ENCODE results near the gene NFATC1.

Gene NFATC1

DNA sequence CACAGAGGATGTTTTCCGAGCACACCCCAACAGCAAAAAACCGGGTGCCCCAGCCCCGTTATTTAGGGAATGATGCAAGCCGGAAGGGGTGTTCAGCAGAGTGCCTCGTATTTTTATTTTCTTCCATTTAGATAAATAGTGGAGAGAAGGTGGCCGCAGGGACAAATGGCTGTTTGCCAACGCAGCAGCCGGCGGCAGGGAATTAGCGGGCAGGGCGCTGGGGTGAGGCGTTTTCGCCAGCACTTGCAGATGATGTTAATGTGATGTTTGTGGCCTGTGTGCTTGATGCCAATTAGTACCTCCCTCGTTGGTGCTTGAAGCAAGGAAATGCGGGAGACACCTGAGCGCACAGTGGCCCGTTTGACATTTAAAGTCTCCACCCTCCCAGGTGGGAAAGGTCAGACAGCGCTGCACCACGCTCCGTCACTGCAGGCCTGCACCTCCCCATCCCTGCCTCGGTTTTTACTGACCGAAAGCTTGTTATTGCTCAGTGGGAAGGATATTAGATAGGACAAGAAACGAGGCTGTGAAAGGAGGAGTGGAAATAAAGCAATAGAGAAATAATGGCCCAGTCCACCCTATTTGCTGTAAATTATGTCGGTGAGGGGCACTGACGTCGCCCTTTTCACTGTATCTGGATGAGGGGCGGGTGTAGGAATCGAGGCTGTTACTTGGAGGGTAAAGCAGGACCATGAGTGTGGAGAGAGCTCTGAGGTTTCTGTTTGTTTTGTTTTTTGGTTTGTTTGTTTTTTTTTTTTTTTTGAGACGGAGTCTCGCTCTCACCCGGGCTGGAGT is 39.1 kb downstream of the NFATC1 start:
- TF ChIP-seq, protein P1, sequence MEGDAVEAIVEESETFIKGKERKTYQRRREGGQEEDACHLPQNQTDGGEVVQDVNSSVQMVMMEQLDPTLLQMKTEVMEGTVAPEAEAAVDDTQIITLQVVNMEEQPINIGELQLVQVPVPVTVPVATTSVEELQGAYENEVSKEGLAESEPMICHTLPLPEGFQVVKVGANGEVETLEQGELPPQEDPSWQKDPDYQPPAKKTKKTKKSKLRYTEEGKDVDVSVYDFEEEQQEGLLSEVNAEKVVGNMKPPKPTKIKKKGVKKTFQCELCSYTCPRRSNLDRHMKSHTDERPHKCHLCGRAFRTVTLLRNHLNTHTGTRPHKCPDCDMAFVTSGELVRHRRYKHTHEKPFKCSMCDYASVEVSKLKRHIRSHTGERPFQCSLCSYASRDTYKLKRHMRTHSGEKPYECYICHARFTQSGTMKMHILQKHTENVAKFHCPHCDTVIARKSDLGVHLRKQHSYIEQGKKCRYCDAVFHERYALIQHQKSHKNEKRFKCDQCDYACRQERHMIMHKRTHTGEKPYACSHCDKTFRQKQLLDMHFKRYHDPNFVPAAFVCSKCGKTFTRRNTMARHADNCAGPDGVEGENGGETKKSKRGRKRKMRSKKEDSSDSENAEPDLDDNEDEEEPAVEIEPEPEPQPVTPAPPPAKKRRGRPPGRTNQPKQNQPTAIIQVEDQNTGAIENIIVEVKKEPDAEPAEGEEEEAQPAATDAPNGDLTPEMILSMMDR (IDR thresholded peaks at IDR 0.05): no peak
- Histone ChIP-seq H3K4me1 (ENCODE audit: control insufficient read depth in 1 of 2, insufficient read depth in 1 of 2, low read depth in 1 of 2, low read length in 1 of 2) (no peaks in the 10 kb centered on the region), H3K4me3 (ENCODE audit: low read depth in 1 of 2, low read length in 1 of 2) (no peak overlapping the region), H3K9me3 (no peaks in the 10 kb centered on the region), H3K27ac (no peak overlapping the region), H3K27me3 (no peaks in the 10 kb centered on the region), H3K36me3 (peaks cover 7% of the 10 kb centered on the region)

DNA sequence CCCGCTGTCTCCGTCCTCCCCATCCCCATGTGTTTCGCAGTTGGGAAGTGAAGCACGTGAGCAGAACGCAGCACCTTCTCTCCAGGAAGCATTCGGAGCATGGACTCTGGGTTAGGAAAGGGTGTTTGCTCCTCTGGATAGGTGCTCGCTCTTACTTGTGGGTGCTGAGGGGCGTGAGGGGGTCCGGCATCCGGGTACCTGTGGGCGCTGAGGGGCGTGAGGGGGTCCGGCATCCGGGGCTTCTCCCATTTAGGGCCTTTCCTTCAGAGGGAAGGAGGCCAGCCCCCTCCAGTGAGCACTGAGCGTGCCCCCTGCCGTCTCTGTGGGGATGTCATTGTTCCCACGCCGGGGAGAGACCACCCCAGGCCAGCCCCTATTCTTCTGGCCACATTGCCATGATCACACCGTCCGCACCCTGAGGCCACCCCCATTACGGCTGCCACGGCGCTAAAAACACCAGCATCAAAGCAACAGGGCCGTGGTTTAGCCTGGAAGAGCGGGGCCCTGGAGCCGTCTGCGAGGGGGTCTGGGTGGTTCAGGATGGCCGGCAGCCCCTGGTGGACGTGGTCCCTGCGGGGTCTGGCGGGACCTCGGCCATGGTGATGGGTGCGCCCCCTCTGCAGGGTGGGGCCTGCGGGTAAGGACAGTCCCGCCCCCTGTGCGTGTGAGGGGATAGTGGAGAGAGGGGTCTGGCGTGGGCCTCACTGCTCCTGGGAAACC is 41.0 kb downstream of the NFATC1 start:
- H3K27me3 ChIP-seq: no peaks in the 10 kb centered on the region
- peaks cover 7% of the 10 kb centered on the region for H3K36me3 ChIP-seq
- TF ChIP-seq, protein P1 (IDR thresholded peaks at IDR 0.05): no peak
- H3K27ac ChIP-seq: no peak overlapping the region
- no peak overlapping the region for H3K4me3 ChIP-seq (ENCODE audit: low read depth in 1 of 2, low read length in 1 of 2)
- no peaks in the 10 kb centered on the region for H3K9me3 ChIP-seq
- no peaks in the 10 kb centered on the region for H3K4me1 ChIP-seq (ENCODE audit: control insufficient read depth in 1 of 2, insufficient read depth in 1 of 2, low read depth in 1 of 2, low read length in 1 of 2)

DNA sequence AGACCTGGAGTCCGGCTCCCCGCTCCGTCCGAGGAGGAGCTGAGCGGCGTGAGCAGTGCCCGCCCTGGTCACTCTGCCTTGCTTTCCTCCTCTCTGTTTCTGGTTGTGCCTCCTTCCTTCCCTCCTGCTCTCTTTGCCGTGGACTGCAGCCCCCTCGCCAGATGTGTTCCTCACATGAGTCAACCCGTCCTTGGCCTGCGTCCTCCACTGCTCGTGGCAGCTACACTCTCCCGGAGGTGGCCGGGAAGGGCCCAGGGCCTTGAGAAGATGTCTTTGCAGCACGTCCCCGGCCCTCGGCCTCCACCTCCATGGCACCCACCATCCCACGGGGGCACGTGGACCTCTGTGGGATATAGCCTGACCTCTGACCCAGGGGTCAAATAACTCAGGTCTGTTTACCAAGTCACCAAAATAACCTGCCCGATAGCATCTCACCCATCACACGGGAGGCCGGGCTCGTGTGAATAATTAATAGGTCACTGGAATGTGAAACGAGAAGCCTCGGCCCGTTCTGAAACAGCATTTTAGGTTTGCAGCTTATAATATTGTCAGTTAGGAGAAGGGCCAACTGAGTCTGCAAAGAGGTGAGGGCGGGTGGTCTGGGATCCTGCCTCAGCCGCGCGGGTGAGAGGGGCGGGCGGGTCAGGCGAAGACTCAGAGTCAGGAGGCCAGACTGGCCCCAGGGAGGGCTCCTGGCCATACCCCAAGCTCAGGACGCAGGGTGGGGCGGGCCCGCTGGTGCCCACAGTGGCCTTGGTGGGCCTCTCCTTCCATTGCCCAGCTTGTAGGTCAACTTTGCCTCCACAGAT is 42.6 kb downstream of the NFATC1 start:
- H3K9me3 ChIP-seq: no peaks in the 10 kb centered on the region
- peaks cover 7% of the 10 kb centered on the region for H3K36me3 ChIP-seq
- H3K4me3 ChIP-seq (ENCODE audit: low read depth in 1 of 2, low read length in 1 of 2): no peak overlapping the region
- TF ChIP-seq, protein P1 (IDR thresholded peaks at IDR 0.05): no peak
- no peaks in the 10 kb centered on the region for H3K4me1 ChIP-seq (ENCODE audit: control insufficient read depth in 1 of 2, insufficient read depth in 1 of 2, low read depth in 1 of 2, low read length in 1 of 2)
- H3K27me3 ChIP-seq: no peaks in the 10 kb centered on the region
- H3K27ac ChIP-seq: no peak overlapping the region

DNA sequence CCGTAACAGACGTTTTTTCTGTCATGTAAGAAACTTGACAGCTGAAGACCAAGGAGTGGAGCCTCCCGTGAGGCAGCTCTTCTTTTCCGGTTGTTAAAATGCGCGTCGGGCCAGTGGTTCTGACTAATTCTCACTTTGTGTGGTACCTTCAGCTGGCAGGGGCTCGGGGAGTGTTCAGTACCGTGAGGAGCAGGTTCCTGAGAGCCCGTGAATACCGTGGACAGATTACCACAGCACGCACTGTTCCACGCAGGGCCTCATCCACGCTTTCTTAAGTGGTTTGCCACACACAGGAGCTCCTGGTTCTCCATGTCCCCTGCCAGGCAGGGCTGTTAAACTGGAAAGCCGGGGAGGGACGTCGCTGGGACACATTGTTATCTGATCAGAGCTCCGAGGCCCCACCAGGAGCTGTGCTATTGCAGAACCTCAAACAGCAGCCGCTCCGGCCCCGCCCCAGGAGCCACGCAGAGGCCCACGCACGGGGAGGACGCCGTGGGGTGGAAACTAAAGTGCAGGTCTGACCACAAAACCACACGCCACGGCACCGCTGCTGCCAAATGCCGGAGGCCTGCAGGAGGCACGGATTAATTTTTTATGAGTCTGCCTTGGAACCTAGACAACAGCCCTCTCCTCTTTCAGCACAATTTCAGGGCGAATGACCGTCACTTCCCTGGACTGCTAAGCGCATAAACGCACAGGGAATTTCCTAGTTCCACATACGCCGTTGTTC is 43.3 kb downstream of the NFATC1 start:
- no peaks in the 10 kb centered on the region for H3K27me3 ChIP-seq
- no peak overlapping the region for H3K27ac ChIP-seq
- no peaks in the 10 kb centered on the region for H3K4me1 ChIP-seq (ENCODE audit: control insufficient read depth in 1 of 2, insufficient read depth in 1 of 2, low read depth in 1 of 2, low read length in 1 of 2)
- H3K4me3 ChIP-seq (ENCODE audit: low read depth in 1 of 2, low read length in 1 of 2): no peak overlapping the region
- H3K9me3 ChIP-seq: no peaks in the 10 kb centered on the region
- TF ChIP-seq, protein P1 (IDR thresholded peaks at IDR 0.05): no peak
- peaks cover under 1% of the 10 kb centered on the region for H3K36me3 ChIP-seq

DNA sequence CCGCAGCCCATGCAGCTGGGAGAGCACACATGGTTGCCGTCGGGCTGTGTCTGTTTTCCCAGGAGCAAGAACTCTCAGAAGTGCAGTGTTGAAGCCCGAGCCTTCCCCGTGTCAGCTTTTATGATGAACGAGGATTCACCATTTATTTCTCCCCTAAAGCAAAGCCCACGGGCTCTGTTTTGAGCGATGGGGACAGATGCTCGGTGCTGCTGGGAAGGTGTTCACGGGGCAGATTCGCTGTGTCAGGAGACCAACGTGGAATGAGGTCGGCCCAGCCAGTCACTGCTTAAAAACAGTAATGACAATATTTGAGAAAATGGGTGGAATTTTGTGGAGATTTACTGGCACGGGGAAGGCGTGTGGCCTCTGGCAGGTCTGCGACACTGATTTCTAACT is 43.9 kb downstream of the NFATC1 start:
- Histone ChIP-seq H3K4me3 (ENCODE audit: low read depth in 1 of 2, low read length in 1 of 2) (no peak overlapping the region), H3K27me3 (no peaks in the 10 kb centered on the region), H3K9me3 (no peaks in the 10 kb centered on the region), H3K36me3 (no peaks in the 10 kb centered on the region), H3K27ac (no peak overlapping the region), H3K4me1 (ENCODE audit: control insufficient read depth in 1 of 2, insufficient read depth in 1 of 2, low read depth in 1 of 2, low read length in 1 of 2) (no peaks in the 10 kb centered on the region)
- TF ChIP-seq, protein P1 (IDR thresholded peaks at IDR 0.05): no peak
